Smooth muscle cell (in vitro differentiated cells): ENCODE results near the gene MAST4. TPM values are rescaled to one million over a fixed set of nuclear protein-coding genes. Genes with fewer than 3 reads are reported as not detected.

Experiments used
- DNase-seq: peaks from one replicate; lab custom pipeline; 2025; ENCODE audit not compliant: unreplicated experiment; lab: John Stamatoyannopoulos, UW
- H2AFZ ChIP-seq: fragments of 200-600 bp; sonication (generic); 2 replicates; pipeline ENCODE4 v1.6.0; 2016; ENCODE audit warnings: antibody characterized with exemption, low read depth, mild to moderate bottlenecking
- H3F3A ChIP-seq: fragments of 200-600 bp; sonication (generic); 2 replicates; pipeline ENCODE4 v1.6.0; 2017; ENCODE audit warnings: antibody characterized with exemption, low read depth
- H3K27ac ChIP-seq: fragments of 200-600 bp; sonication (generic); 2 replicates; pipeline ENCODE4 v1.5.1; 2016; ENCODE audit warnings: low read depth, mild to moderate bottlenecking
- H3K27me3 ChIP-seq: fragments of 200-600 bp; sonication (generic); 2 replicates; pipeline ENCODE4 v1.6.1; 2016; ENCODE audit warnings: low read depth, mild to moderate bottlenecking
- H3K36me3 ChIP-seq: fragments of 200-600 bp; sonication (generic); 2 replicates; pipeline ENCODE4 v1.5.1; 2016; ENCODE audit warnings: low read depth
- H3K4me1 ChIP-seq: fragments of 200-600 bp; sonication (generic); 2 replicates; pipeline ENCODE4 v1.5.1; 2016; ENCODE audit warnings: low read depth
- H3K4me2 ChIP-seq: fragments of 200-600 bp; sonication (generic); 2 replicates; pipeline ENCODE4 v1.6.0; 2016; ENCODE audit warnings: mild to moderate bottlenecking
- H3K4me3 ChIP-seq: fragments of 200-600 bp; sonication (generic); 2 replicates; pipeline ENCODE4 v1.5.1; 2016; ENCODE audit warnings: mild to moderate bottlenecking
- H3K79me2 ChIP-seq: fragments of 200-600 bp; sonication (generic); 2 replicates; pipeline ENCODE4 v1.6.0; 2016; ENCODE audit warnings: low read depth, mild to moderate bottlenecking
- H3K9ac ChIP-seq: fragments of 200-600 bp; sonication (generic); 2 replicates; pipeline ENCODE4 v1.6.0; 2016; ENCODE audit warnings: low read depth
- H3K9me3 ChIP-seq: fragments of 200-600 bp; sonication (generic); replicated peaks from 2 replicates; pipeline ENCODE4 v1.5.1; 2016; ENCODE audit warnings: low read depth
- H4K20me1 ChIP-seq: fragments of 200-600 bp; sonication (generic); 2 replicates; pipeline ENCODE4 v1.6.0; 2016; ENCODE audit warnings: low read depth
- WGBS: methylation state at CpG from one replicate; pipeline ENCODE4 v1.1.7; 2016; ENCODE audit warnings: low lambda C conversion rate; 5-methylcytosine and 5-hydroxymethylcytosine counted together
- polyA plus RNA-seq: library from polyadenylated mRNA; unstranded; fragments of >200 nt; fragmentation: Nextera tagmentation; extraction: Ambion mirVana; gene quantifications from 2 replicates; pipeline ENCODE4 v1.2.1, GENCODE V29; 2016
- total RNA-seq: library from RNA; depleted of rRNA; stranded (reverse); fragments of >200 nt; gene quantifications from 2 replicates; pipeline ENCODE4 v1.2.3, GENCODE V29; 2014
- TF ChIP-seq, protein P1 (sequence below): fragments of 200-600 bp; sonication (generic); IDR thresholded peaks from 2 replicates; pipeline ENCODE4 v1.5.1; 2017; ENCODE audit warnings: borderline replicate concordance, mild to moderate bottlenecking, antibody characterized with exemption; ENCODE audit not compliant: insufficient read depth, poor library complexity, severe bottlenecking

MAST4 gene
- total and polyA plus RNA-seq, 2 experiments from 2014 or later, result 6.3 to 24.0 TPM

DNA sequence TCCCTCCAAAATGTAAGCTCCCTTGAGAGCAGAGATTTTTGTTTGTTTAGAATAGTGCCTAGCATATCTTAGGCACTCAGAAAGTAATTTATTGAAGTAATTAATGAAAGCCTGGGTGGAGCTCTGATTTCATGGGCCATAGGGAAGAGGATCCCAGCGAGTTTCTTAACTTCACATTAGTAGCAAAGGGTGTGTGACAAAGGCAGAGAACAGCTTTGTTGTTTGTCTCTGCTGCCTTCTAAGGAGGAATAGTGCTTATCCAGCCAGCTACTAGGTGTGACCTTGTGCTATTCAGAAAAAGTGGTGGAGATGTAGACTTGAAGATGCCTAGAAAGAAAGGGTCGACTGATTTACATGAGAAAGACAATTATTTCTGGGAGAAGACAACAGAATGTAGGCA lies 451.4 kb downstream of the MAST4 start:
- no peaks in the 10 kb centered on the region for H3K27me3 ChIP-seq
- no peaks in the 10 kb centered on the region for H3F3A ChIP-seq
- H3K9ac ChIP-seq, result no peak overlapping the region
- no peaks in the 10 kb centered on the region for H3K9me3 ChIP-seq
- H4K20me1 ChIP-seq, result peaks cover 6% of the 10 kb centered on the region
- no peak overlapping the region for H3K4me2 ChIP-seq
- no peak overlapping the region for H2AFZ ChIP-seq
- 87% methylated on average over 2 of the region's 2 CpGs for WGBS
- H3K4me3 ChIP-seq, result no peak overlapping the region
- H3K4me1 ChIP-seq, result no peaks in the 10 kb centered on the region
- H3K27ac ChIP-seq, result no peak overlapping the region
- no peak for DNase-seq
- TF ChIP-seq, protein P1, sequence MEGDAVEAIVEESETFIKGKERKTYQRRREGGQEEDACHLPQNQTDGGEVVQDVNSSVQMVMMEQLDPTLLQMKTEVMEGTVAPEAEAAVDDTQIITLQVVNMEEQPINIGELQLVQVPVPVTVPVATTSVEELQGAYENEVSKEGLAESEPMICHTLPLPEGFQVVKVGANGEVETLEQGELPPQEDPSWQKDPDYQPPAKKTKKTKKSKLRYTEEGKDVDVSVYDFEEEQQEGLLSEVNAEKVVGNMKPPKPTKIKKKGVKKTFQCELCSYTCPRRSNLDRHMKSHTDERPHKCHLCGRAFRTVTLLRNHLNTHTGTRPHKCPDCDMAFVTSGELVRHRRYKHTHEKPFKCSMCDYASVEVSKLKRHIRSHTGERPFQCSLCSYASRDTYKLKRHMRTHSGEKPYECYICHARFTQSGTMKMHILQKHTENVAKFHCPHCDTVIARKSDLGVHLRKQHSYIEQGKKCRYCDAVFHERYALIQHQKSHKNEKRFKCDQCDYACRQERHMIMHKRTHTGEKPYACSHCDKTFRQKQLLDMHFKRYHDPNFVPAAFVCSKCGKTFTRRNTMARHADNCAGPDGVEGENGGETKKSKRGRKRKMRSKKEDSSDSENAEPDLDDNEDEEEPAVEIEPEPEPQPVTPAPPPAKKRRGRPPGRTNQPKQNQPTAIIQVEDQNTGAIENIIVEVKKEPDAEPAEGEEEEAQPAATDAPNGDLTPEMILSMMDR, result no peak
- H3K36me3 ChIP-seq, result no peaks in the 10 kb centered on the region
- peaks cover 1% of the 10 kb centered on the region for H3K79me2 ChIP-seq

- H3K4me1 ChIP-seq, result no peaks in the 10 kb centered on the region
- no peaks in the 10 kb centered on the region for H3K79me2 ChIP-seq
- no peak for DNase-seq
- H3K9ac ChIP-seq, result no peak overlapping the region
- H3K36me3 ChIP-seq, result no peaks in the 10 kb centered on the region
- H3K9me3 ChIP-seq, result no peaks in the 10 kb centered on the region
- TF ChIP-seq, protein P1, result no peak
- no peak overlapping the region for H3K4me2 ChIP-seq
- no peak overlapping the region for H3K4me3 ChIP-seq
- no peaks in the 10 kb centered on the region for H3F3A ChIP-seq
- H4K20me1 ChIP-seq, result no peaks in the 10 kb centered on the region
- 83% methylated on average over 4 of the region's 4 CpGs for WGBS
- H2AFZ ChIP-seq, result no peak overlapping the region
- no peaks in the 10 kb centered on the region for H3K27me3 ChIP-seq
- H3K27ac ChIP-seq, result no peak overlapping the region
Observed at GRCh38 chr5:67050125-67050524, 453.9 kb downstream of the MAST4 start.

GRCh38 chr5:67050635-67051034 lies 454.4 kb downstream of the MAST4 start:
- Histone ChIP-seq H3K4me3 (peak overlapping the region; percentile 21), H3K79me2 (no peaks in the 10 kb centered on the region), H3K36me3 (no peaks in the 10 kb centered on the region), H2AFZ (no peak overlapping the region), H3K9ac (no peak overlapping the region), H3K4me1 (no peaks in the 10 kb centered on the region), H3K27ac (no peak overlapping the region), H3K27me3 (no peaks in the 10 kb centered on the region), H3F3A (no peaks in the 10 kb centered on the region), H3K4me2 (no peak overlapping the region), H4K20me1 (no peaks in the 10 kb centered on the region), H3K9me3 (no peaks in the 10 kb centered on the region)
- WGBS, result 85% methylated on average over 3 of the region's 3 CpGs
- no peak for DNase-seq
- TF ChIP-seq, protein P1, result no peak

DNA sequence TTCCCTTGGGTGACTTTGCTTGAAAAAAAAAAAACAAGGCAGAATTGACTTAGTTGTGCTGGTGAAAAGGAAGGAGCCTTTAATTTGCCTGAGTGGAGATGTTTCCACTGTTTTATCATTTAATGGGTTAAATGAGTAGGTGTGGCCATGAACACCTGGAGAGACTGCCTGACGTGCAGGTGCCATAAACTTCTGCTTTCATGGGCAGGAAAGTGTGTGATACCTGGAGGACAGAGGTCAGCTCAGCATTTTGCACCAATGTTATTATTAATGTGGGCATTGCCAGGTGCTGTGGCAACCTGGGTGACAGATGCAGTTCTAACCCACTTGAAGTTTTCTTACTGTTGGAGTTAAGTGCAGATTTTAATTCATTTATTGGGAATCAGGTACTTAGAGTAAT lies 455.0 kb downstream of the MAST4 start:
- TF ChIP-seq, protein P1, result no peak
- H3K4me2 ChIP-seq, result no peak overlapping the region
- DNase-seq, result no peak
- no peaks in the 10 kb centered on the region for H3K4me1 ChIP-seq
- no peak overlapping the region for H3K9ac ChIP-seq
- no peaks in the 10 kb centered on the region for H3K27me3 ChIP-seq
- H2AFZ ChIP-seq, result no peak overlapping the region
- no peaks in the 10 kb centered on the region for H3K79me2 ChIP-seq
- H3K27ac ChIP-seq, result no peak overlapping the region
- WGBS, result 85% methylated on average over 1 of the region's 1 CpG
- no peaks in the 10 kb centered on the region for H3K36me3 ChIP-seq
- H3K4me3 ChIP-seq, result peak overlapping the region; percentile 21
- no peaks in the 10 kb centered on the region for H3K9me3 ChIP-seq
- no peaks in the 10 kb centered on the region for H3F3A ChIP-seq
- no peaks in the 10 kb centered on the region for H4K20me1 ChIP-seq
